GM23248 (cell line): ENCODE results near the gene EXOC2.

Source experiments
- EZH2 ChIP-seq: fragments of 200-600 bp; sonication (generic); IDR thresholded peaks from 2 replicates; pipeline ENCODE4 v1.6.1; 2018; ENCODE audit warnings: antibody characterized with exemption, mild to moderate bottlenecking; ENCODE audit not compliant: insufficient read depth, poor library complexity, severe bottlenecking
- EZH2phosphoT487 ChIP-seq: fragments of 200-600 bp; sonication (generic); IDR thresholded peaks from 2 replicates; pipeline ENCODE4 v1.6.1; 2018; ENCODE audit warnings: antibody characterized with exemption, moderate library complexity, mild to moderate bottlenecking, low read depth; ENCODE audit not compliant: insufficient read depth

DNA sequence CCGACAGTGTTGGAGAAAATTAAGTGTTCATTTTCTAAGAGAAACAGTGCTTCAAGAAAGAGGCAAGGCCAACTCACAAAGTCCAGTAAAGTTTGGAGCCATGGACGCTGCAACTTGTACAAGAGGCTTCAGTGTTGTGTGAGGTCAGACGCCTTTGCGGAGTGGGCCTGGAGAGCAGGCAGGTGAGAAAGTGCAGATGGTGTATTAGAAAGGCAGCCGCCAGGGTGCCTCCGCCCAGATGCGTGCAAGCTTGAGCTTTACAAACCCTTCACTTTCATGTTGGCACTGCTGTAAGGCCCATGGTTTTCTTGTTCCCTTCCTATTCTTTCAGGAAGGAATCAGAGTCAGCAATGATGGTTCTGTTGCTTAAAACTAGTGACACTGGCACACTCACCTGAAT lies 25.4 kb upstream of the EXOC2 start:
- TF ChIP-seq EZH2 (no peak), EZH2phosphoT487 (no peak)
